Sigmoid colon (tissue), 4 donors: Measurements from ENCODE around the gene PYGO1.

Source experiments
- CTCF ChIP-seq, 4 experiments: fragments of 450-650 bp in 3 of 4; fragments of 200-600 bp in 1 of 4; IDR thresholded peaks; one replicate each; pipeline ENCODE4 v1.5.1; 2016 to 2019; ENCODE audit warnings: antibody characterized with exemption in 4 of 4, mild to moderate bottlenecking in 3 of 4, moderate library complexity in 2 of 4
- EP300 ChIP-seq, 4 donors: sonication (generic); formaldehyde crosslinking; IDR thresholded peaks; one replicate each; pipeline ENCODE4 v1.6.1; 2017; ENCODE audit warnings: antibody characterized with exemption in 4 of 4
- POLR2A ChIP-seq, 2 donors: fragments of 450-650 bp; IDR thresholded peaks; one replicate each; pipeline ENCODE4 v1.6.1; 2016; ENCODE audit warnings: antibody characterized with exemption in 2 of 2, mild to moderate bottlenecking in 2 of 2, moderate library complexity in 2 of 2
- POLR2AphosphoS5 ChIP-seq, 4 donors: sonication (generic); formaldehyde crosslinking; IDR thresholded peaks; one replicate each; pipeline ENCODE4 v1.6.1; 2017; ENCODE audit warnings: antibody characterized with exemption in 4 of 4

GRCh38 chr15:55562601-55563000 lies 25.5 kb downstream of the PYGO1 start:
- TF ChIP-seq CTCF (IDR thresholded peaks at IDR 0.05), result no peak
- no peak for TF ChIP-seq POLR2A (IDR thresholded peaks at IDR 0.05)
- TF ChIP-seq EP300 (IDR thresholded peaks at IDR 0.05), result no peak
- TF ChIP-seq POLR2AphosphoS5 (IDR thresholded peaks at IDR 0.05), result no peak
